ENCODE measurements around the gene TTLL10.
"Not testable (repeated sequence)": the region's sequence is repeated elsewhere in the genome, so short reads cannot be mapped to it uniquely, and the experiment has no call there.

The TTLL10 gene

DNA sequence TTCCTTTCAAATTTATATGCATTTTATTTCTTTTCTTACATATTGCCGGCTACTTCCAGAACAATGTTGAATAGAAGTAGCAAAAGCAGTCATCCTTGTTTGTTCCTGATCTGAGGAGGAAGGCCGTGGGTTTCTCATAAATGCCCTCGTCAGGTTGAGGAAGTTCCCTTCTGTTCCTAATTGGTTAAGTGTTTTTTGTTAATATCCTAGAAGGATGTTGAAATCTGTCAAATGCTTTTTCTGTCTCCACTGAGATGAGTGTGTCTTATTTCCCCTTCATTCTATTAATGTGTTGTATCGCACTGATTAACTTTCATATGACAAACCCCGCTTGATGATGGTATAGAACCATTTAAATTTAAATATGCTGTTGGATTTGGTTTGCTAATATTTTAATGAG, 15.4 kb downstream of the TTLL10 start:
- no peak for TF ChIP-seq GATA1 (IDR thresholded peaks at IDR 0.05; ENCODE audit: low read depth, low read length)
- no peak for TF ChIP-seq POLR2A (IDR thresholded peaks at IDR 0.05; ENCODE audit: low read length)
- DNase-seq: no peak

DNA sequence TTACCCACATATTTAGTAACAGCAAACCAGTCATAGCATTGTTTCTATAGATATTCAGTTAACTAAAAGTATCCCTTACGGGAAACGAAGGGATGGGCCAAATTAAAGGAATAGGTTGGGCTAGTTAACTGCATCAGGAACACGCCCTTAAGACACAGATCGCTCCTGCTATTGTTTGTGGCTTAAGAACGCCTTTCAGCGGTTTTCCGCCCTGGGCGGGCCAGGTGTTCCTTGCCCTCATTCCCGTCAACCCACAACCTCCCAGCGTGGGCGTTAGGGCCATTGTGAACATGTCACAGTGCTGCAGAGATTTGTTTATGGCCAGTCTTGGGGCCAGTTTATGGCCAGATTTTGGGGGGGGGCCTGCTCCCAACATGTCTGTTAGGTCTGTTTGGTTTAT, 18.1 kb downstream of the TTLL10 start:
- TF ChIP-seq GATA1 (IDR thresholded peaks at IDR 0.05; ENCODE audit: low read depth, low read length): no peak
- TF ChIP-seq POLR2A (IDR thresholded peaks at IDR 0.05; ENCODE audit: low read length): no peak
- no peak for DNase-seq

DNA sequence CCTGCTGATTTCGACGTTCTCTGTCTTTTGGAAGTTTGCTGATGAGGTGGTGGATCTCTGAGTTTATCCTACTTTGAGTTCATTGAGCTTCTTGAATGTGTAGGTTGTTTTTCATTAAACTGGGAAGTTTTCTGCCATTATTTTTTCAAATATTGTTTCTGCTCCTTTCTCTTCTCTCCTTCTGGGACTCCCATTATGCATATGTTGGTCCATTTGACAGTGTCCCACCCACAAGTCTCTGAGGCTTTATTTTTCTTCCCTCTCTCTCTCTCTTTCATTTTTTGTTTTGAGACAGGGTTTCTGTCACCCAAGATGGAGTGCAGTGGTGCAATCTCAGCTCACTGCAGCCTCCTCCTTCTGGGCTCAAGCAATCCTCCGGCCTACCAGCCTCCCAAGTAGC, 21.0 kb downstream of the TTLL10 start:
- TF ChIP-seq POLR2A (IDR thresholded peaks at IDR 0.05; ENCODE audit: low read length) (no peak), GATA1 (IDR thresholded peaks at IDR 0.05; ENCODE audit: low read depth, low read length) (no peak)
- DNase-seq: no peak

DNA sequence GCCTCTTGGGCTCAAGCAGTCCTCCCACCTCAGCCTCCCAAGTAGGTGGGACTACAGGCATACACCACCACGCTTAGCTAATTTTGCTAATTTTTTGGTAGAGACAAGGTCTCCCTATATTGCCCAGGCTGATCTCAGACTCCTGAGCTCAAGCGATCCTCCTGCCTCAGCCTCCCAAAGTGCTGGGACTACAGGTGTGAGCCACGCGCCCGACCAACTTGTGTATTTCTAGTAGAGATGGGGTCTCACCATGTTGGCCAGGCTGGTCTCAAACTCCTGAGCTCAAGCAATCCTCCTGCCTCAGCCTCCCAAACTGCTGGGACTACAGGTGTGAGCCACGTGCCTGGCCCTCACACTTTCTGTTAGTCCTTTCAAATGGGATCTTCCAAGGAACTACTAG, 22.0 kb downstream of the TTLL10 start:
- DNase-seq: not testable (repeated sequence)

DNA sequence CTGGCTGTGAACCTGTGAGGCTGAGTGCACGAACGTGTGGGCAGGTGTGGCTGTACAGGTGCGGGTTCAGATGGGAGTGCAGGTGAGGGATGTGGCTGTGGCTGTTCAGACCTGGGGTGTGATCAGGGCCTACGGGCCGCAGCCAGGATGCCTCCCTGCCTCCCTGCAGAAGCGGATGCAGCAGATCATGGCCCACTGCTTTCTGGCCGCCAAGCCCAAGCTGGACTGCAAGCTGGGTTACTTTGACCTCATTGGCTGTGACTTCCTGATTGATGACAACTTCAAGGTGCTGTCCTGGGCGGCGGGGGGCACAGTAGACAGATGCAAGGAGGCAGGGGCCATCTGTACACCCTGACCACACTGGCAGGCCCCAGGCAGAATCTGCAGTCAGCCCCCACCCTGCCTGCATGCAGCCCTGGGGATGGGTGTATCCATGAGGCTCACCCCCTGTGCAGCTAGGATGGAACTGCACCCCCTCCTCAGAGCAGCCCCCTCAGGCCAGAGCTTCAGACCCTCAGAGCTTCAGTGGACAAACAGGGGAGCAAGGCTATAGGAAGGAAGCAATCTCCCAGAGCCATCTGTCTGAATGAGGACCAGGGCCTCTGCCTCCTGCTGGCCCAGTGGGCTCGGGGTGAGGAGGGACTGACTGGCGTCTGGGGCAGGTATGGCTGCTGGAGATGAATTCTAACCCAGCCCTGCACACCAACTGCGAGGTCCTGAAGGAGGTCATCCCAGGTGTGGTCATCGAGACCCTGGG, 22.9 kb downstream of the TTLL10 start:
- TF ChIP-seq GATA1 (IDR thresholded peaks at IDR 0.05; ENCODE audit: low read depth, low read length) (no peak), POLR2A (IDR thresholded peaks at IDR 0.05; ENCODE audit: low read length) (no peak)
- DNase-seq: no peak

DNA sequence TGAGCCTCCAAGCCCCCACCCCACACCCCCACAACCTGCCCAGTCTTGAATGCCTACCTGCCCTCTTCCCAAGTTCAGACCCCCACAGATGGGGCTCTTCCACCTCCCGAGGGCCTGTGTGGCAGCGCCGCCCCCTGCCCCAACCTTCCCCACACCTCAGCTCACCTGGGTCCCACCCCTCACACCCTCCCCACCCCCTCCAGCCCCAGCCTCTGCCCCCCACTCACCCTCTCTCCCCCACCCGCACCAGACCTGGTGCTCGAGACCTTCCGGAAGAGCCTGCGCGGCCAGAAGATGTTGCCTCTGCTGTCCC, 23.5 kb downstream of the TTLL10 start:
- no peak for DNase-seq
- TF ChIP-seq GATA1 (IDR thresholded peaks at IDR 0.05; ENCODE audit: low read depth, low read length) (no peak), POLR2A (IDR thresholded peaks at IDR 0.05; ENCODE audit: low read length) (no peak)

DNA sequence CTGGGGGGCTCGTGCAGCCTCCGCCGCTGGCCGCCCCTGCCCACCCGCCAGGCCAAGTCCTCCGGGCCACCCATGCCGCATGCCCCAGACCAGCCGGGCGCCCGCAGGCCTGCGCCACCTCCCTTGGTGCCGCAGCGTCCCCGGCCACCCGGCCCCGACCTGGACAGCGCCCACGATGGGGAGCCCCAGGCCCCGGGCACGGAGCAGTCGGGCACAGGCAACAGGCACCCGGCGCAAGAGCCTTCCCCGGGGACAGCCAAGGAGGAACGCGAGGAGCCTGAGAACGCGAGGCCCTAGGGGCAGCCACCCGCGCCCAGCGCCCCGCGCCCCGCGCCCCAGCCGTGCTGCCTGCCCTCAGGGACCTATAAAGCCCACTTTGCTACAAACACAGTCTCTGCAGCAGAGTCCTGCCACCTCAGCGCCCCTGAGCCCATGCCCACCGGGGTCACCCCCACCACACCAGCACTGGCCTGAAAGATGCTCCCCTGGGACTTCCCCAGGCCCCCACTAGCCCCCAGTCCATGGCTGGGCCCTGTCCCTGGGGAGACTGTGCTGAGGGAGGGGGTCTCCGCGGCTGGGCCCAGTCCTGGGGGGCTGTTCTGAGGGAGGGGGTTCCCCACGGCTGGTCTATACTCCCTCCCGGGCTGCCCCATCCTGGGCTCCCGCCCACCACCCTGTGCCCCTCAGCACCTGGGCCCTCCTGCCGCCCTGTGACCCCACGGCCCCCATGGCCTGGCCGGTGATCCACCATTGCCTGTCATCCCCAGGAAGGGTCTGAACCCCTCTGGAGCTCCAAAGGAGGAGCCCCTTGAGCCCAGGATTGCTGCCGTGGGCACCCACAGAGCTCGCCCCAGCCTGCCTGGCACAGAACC, 24.1 kb downstream of the TTLL10 start:
- TF ChIP-seq GATA1 (IDR thresholded peaks at IDR 0.05; ENCODE audit: low read depth, low read length): no peak
- no peak for TF ChIP-seq POLR2A (IDR thresholded peaks at IDR 0.05; ENCODE audit: low read length)
- no peak for DNase-seq

DNA sequence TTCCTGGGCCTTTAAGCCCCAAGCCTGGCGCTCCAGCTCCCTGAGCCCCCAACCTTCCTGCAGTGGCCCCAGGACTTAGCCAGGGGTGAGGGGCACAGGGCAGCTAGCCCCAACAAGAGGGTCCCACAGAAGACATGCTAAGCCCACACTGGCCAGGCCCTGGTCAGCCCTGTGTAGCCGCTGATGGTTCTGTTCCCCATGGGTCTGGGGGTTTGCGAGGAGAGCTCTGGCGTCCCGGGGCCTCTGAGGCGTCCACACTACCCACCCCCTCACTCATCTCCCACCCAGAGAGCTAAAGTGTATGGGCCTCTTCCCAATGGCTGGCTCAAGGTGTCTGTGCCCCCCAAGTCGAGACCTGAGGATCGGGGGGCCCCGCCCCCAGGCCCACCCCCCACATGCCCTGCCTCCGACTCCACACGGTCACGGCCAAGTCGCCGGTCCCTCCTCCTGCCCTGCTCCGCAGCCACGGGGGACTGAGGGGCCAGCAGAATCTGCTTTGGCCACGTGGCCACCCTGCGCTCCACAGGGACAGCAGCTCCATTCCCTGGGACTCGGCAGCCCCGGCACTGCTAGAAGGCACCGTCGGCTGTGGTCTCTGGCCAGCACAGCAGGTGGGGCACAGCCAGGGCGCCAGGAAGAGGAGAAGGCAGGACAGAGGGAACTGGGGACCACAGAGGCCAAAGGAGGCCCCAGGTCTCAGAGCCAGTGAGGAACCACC, 24.9 kb downstream of the TTLL10 start:
- DNase-seq: no peak
- TF ChIP-seq POLR2A (IDR thresholded peaks at IDR 0.05; ENCODE audit: low read length) (no peak), GATA1 (IDR thresholded peaks at IDR 0.05; ENCODE audit: low read depth, low read length) (no peak)

DNA sequence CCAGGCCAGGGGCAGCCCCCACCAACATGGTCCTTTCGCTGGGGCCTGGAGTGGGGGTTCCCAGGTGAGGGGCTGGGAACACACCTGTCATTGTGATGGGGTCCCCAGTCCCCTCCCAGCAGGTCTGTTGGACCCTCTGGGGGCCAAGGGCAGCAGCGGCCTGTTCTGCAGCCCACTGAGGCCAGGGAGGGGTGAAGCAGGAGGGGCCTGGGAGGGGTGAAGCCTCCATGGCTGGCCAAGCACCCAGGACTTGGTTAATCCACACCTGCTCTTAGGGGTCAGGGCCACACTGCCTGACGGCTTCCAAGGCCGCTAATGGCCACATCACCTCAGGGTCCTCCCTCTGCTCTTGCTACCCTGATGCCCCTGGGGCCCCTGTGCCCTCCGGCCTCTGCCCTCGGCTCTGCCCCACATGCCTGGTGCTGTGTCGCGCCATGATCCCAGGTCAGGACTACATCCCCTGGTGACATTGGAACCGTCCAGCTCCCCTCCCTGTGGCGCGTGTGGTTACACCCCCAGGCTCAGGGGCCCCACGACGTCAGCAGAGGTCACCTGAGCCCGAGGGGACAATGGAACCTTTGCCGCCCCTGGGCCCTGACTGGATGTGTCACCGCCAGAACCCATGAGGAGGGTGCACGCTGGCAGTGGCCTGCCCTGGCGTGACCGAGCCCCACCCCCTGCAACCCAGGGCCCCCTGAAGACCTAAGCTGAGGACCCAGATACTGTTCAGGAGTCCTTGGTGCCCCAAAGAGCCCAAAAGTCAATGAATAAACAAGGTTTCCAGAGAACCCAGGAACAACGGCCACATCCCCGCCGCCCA, 25.7 kb downstream of the TTLL10 start:
- no peak for DNase-seq
- TF ChIP-seq GATA1 (IDR thresholded peaks at IDR 0.05; ENCODE audit: low read depth, low read length) (no peak), POLR2A (IDR thresholded peaks at IDR 0.05; ENCODE audit: low read length) (no peak)

DNA sequence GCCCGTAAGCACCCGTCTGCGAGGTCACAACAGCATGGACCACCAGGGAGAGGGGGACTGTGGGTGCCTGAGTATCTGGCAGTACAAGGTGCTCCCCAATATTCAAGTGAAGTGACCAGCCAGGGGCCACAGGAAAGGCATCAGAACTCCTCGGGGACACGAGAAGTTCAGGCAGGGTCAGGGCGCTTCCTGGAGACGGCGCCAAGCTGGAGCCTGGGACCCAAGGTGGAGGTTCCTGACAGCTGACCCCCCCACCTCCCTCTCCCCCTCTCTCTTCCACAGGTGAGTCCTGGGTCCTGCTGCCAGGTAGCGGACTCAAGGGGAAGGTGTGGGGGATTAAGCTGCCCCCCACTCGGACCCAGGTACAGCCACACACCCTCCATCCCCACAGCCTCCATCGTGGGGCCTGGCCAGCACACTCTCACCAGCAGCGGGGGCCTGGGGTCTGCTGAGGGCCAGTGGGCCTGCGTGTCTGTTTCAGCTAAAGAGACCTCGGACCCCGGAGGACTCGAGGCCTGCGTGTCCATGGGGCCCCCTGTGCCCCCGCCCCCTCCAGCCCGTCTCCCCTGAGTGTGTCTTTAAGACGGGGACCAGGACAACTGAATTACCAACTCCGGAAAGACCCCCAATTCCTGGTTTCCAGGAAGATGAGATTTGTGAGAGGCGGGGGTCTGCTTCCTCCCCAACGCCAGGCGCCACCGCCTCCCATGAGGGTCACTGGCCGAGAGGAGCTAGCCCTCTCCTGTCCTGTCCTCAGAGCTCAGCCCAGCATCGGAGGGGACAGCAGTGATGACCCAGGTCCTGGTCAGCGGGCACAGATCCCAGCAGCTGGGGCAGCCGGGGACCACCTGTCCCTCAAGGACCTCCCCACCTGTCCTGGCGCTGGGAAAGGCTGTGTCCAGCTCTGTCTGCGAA, 26.5 kb downstream of the TTLL10 start:
- no peak for DNase-seq
- TF ChIP-seq POLR2A (IDR thresholded peaks at IDR 0.05; ENCODE audit: low read length) (no peak), GATA1 (IDR thresholded peaks at IDR 0.05; ENCODE audit: low read depth, low read length) (no peak)

DNA sequence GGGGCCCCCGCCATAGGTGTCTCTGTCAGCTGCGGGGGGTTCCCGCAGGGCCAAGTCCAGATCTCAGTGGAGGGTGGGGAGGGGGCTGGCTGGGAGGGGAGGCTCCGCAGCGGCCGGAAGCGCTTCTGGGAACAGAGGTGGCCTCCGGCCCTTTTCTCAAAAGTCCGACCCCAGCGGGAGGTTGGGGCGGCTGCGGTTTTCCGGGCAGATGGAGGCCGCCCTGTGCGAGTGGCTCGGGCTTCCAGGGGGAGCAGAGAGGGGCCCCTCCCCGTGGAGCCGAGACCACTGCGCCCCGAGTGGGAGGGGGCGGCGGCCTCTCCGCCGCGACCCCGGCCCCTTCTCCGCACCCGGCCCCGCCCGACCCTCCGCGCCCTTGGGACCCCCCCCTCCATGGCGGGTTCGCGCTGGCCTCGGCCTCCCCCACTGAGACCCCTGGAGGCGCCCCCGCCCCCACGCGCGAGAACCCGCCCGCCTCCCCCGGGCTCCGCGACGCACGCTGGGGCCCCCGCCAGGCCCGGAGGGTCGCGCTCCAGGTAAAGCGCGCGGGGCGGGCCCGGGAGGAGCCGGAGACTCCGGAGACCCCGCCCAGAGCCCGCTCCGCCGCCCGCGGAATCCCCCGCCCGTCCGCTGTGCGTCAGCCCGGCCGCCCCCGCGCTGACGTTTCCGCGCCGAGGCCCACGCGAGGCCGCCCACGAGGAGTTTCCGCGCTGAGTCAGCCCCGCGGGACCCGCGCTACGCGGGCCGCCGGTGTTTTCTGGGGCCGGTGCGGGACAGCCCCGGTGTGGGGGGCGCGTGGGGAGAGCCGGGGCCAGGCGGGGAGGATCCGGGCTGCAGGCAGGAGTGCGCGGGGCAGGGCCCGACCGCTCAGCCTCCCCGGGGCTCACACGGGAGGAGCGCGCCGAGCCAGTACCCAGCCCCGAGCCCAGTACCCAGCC, 27.5 kb downstream of the TTLL10 start:
- no peak for DNase-seq
- TF ChIP-seq GATA1 (IDR thresholded peaks at IDR 0.05; ENCODE audit: low read depth, low read length) (no peak), POLR2A (IDR thresholded peaks at IDR 0.05; ENCODE audit: low read length) (no peak)
